H9 (cell line): ENCODE data around the gene FZD10. TPM values are rescaled to one million over a fixed set of nuclear protein-coding genes. Genes with fewer than 3 reads are reported as not detected.

Experiments
- DNase-seq: peaks from one replicate; pipeline ENCODE4 v3.0.0-alpha.2; 2017
- H2AFZ ChIP-seq: one replicate; pipeline ENCODE4 v1.6.1; 2013; ENCODE audit warnings: mild to moderate bottlenecking, low read length, control low read depth, moderate library complexity
- H2AK5ac ChIP-seq: 2 replicates; pipeline ENCODE4 v1.6.1; 2013; ENCODE audit warnings: low read length, control low read depth, mixed read lengths; ENCODE audit not compliant: insufficient read length
- H2BK120ac ChIP-seq: one replicate; pipeline ENCODE4 v1.6.1; 2013; ENCODE audit warnings: low read depth, mild to moderate bottlenecking, low read length, control low read depth, inconsistent platforms; ENCODE audit not compliant: poor library complexity, severe bottlenecking
- H2BK12ac ChIP-seq: 2 replicates; pipeline ENCODE4 v1.6.1; 2013; ENCODE audit warnings: low read length, control low read depth, mixed read lengths, low read depth; ENCODE audit not compliant: insufficient read length
- H2BK15ac ChIP-seq: 2 replicates; pipeline ENCODE4 v1.6.1; 2013; ENCODE audit warnings: low read depth, low read length, control low read depth
- H2BK20ac ChIP-seq: one replicate; pipeline ENCODE4 v1.6.1; 2013; ENCODE audit warnings: low read depth, mild to moderate bottlenecking, low read length, control low read depth, inconsistent platforms; ENCODE audit not compliant: poor library complexity, severe bottlenecking
- H2BK5ac ChIP-seq: 2 replicates; pipeline ENCODE4 v1.6.1; 2013; ENCODE audit warnings: low read length, control low read depth, mixed read lengths; ENCODE audit not compliant: insufficient read length
- H3K14ac ChIP-seq: 2 replicates; pipeline ENCODE4 v1.6.1; 2013; ENCODE audit warnings: low read length, control low read depth; ENCODE audit not compliant: insufficient read depth
- H3K18ac ChIP-seq: 2 replicates; pipeline ENCODE4 v1.6.1; 2013; ENCODE audit warnings: low read depth, mild to moderate bottlenecking, mixed read lengths, low read length, control low read depth; ENCODE audit not compliant: insufficient read length
- H3K23ac ChIP-seq: 2 replicates; pipeline ENCODE4 v1.6.1; 2013; ENCODE audit warnings: low read length, control low read depth, mixed read lengths, low read depth; ENCODE audit not compliant: insufficient read length
- H3K23me2 ChIP-seq: 2 replicates; pipeline ENCODE4 v1.6.1; 2013; ENCODE audit warnings: low read depth, mild to moderate bottlenecking, mixed read lengths, low read length, control low read depth; ENCODE audit not compliant: insufficient read length, poor library complexity, severe bottlenecking
- H3K27ac ChIP-seq: 2 replicates; pipeline ENCODE4 v1.5.1; 2013; ENCODE audit warnings: low read length, control low read depth, mixed read lengths, low read depth; ENCODE audit not compliant: insufficient read length
- H3K27me3 ChIP-seq: 2 replicates; pipeline ENCODE4 v1.6.1; 2013; ENCODE audit warnings: low read length, control low read depth, inconsistent platforms; ENCODE audit not compliant: insufficient read depth
- H3K4ac ChIP-seq: 2 replicates; pipeline ENCODE4 v1.6.1; 2013; ENCODE audit warnings: low read depth, mild to moderate bottlenecking, control low read depth, inconsistent platforms, low read length, moderate library complexity
- H3K4me1 ChIP-seq: 2 replicates; pipeline ENCODE4 v1.6.1; 2013; ENCODE audit warnings: low read length, control low read depth, inconsistent platforms; ENCODE audit not compliant: insufficient read depth
- H3K4me2 ChIP-seq: 2 replicates; pipeline ENCODE4 v1.6.1; 2013; ENCODE audit warnings: low read length, control low read depth, mixed read lengths; ENCODE audit not compliant: insufficient read length, insufficient read depth
- H3K56ac ChIP-seq: 2 replicates; pipeline ENCODE4 v1.6.1; 2013; ENCODE audit warnings: low read depth, mild to moderate bottlenecking, mixed read lengths, low read length, control low read depth; ENCODE audit not compliant: insufficient read length
- H3K79me1 ChIP-seq: 2 replicates; pipeline ENCODE4 v1.6.1; 2013; ENCODE audit warnings: low read depth, mild to moderate bottlenecking, moderate library complexity, low read length, control low read depth, inconsistent platforms; ENCODE audit not compliant: insufficient read depth, poor library complexity, severe bottlenecking
- H3K79me2 ChIP-seq: 2 replicates; pipeline ENCODE4 v1.6.1; 2013; ENCODE audit warnings: low read length, control low read depth, inconsistent platforms; ENCODE audit not compliant: insufficient read depth
- H3K9ac ChIP-seq: 2 replicates; pipeline ENCODE4 v1.6.1; 2013; ENCODE audit warnings: low read length, control low read depth, mixed read lengths; ENCODE audit not compliant: insufficient read length; ENCODE audit errors: extremely low read depth
- H3K9me3 ChIP-seq: one replicate; pipeline ENCODE4 v1.6.1; 2013; ENCODE audit warnings: low read depth, low read length, inconsistent platforms; ENCODE audit not compliant: control insufficient read depth
- H3T11ph ChIP-seq: one replicate; pipeline ENCODE4 v1.6.1; 2013; ENCODE audit warnings: mild to moderate bottlenecking, low read length, control low read depth, inconsistent platforms
- H4K20me1 ChIP-seq: one replicate; pipeline ENCODE4 v1.6.1; 2013; ENCODE audit not compliant: control insufficient read depth, insufficient read length, insufficient read depth
- H4K5ac ChIP-seq: 2 replicates; pipeline ENCODE4 v1.6.1; 2013; ENCODE audit warnings: low read depth, mild to moderate bottlenecking, mixed read lengths, low read length, control low read depth; ENCODE audit not compliant: insufficient read length
- H4K8ac ChIP-seq: replicated peaks from 2 replicates; pipeline ENCODE4 v1.6.1; 2013; ENCODE audit warnings: low read length, control low read depth, mixed read lengths, low read depth; ENCODE audit not compliant: insufficient read length
- H4K91ac ChIP-seq: 2 replicates; pipeline ENCODE4 v1.6.1; 2013; ENCODE audit warnings: low read depth, mild to moderate bottlenecking, moderate library complexity, mixed read lengths, low read length, control low read depth; ENCODE audit not compliant: insufficient read length
- H3K27ac Mint-ChIP-seq, 3 experiments: 2 replicates in 2 of 3; 3 replicates in 1 of 3; pipeline ENCODE4 v1.8.0; 2020 to 2021; ENCODE audit warnings: mixed read lengths in 3 of 3, mild to moderate bottlenecking in 1 of 3, moderate library complexity in 1 of 3
- H3K27me3 Mint-ChIP-seq: 2 replicates; pipeline ENCODE4 v1.8.0; 2021; ENCODE audit warnings: low read depth, mild to moderate bottlenecking, moderate library complexity, mixed read lengths
- H3K36me3 Mint-ChIP-seq, 3 experiments: 2 replicates in 2 of 3; 3 replicates in 1 of 3; pipeline ENCODE4 v1.8.0; 2020 to 2021; ENCODE audit warnings: low read depth in 3 of 3, mixed read lengths in 3 of 3; ENCODE audit not compliant: insufficient read depth in 1 of 3
- H3K4me1 Mint-ChIP-seq, 2 experiments: 2 replicates each; pipeline ENCODE4 v1.8.0; 2020; ENCODE audit warnings: mixed read lengths in 2 of 2
- H3K4me3 Mint-ChIP-seq, 2 experiments: 2 replicates in 1 of 2; 3 replicates in 1 of 2; pipeline ENCODE4 v1.8.0; 2020 to 2021; ENCODE audit warnings: mild to moderate bottlenecking in 2 of 2, mixed read lengths in 2 of 2, moderate library complexity in 1 of 2
- H3K9me3 Mint-ChIP-seq, 2 experiments: 2 replicates in 1 of 2; 3 replicates in 1 of 2; pipeline ENCODE4 v1.8.0; 2020; ENCODE audit warnings: mild to moderate bottlenecking in 2 of 2, mixed read lengths in 2 of 2, moderate library complexity in 1 of 2
- CTCF ChIP-seq: fragments of 200-600 bp; sonication (generic); conservative IDR thresholded peaks from 3 replicates; pipeline ENCODE4 v1.8.0; 2021; ENCODE audit warnings: antibody characterized with exemption, mild to moderate bottlenecking
- WGBS: extraction: QIAGEN DNeasy Blood & Tissue Kit; methylation state at CpG from one replicate; pipeline ENCODE4 v1.1.7; 2013; ENCODE audit warnings: missing lambda C conversion rate, low lambda C conversion rate, mixed read lengths; ENCODE audit not compliant: insufficient read length; ENCODE audit errors: extremely low coverage; 5-methylcytosine and 5-hydroxymethylcytosine counted together
- total RNA-seq: library from RNA; stranded (reverse); gene quantifications from 2 replicates; pipeline ENCODE4 v1.2.1, GENCODE V29; 2021

Gene FZD10
- total RNA-seq, 1 experiment from 2014 or later = 1.0 TPM

- Histone ChIP-seq H3K23ac (no peak overlapping the region), H4K5ac (no peak overlapping the region), H2AFZ (no peak overlapping the region), H4K20me1 (no peaks in the 10 kb centered on the region), H3K79me2 (no peaks in the 10 kb centered on the region), H3K4me2 (no peak overlapping the region), H2BK5ac (no peak overlapping the region), H3K27ac (no peak overlapping the region), H2BK12ac (no peak overlapping the region), H3K23me2 (no peaks in the 10 kb centered on the region), H3T11ph (no peak overlapping the region), H2BK15ac (no peak overlapping the region), H4K8ac (no peak overlapping the region), H3K79me1 (no peaks in the 10 kb centered on the region), H3K14ac (no peak overlapping the region; the same call in 1 of the 2 replicates), H3K56ac (no peak overlapping the region), H3K4me1 (no peaks in the 10 kb centered on the region), H2BK120ac (no peak overlapping the region), H2AK5ac (no peak overlapping the region), H3K27me3 (no peaks in the 10 kb centered on the region), H3K18ac (no peak overlapping the region), H2BK20ac (no peak overlapping the region), H3K4ac (no peak overlapping the region), H3K9ac (no peak overlapping the region), H4K91ac (no peak overlapping the region), H3K9me3 (no peaks in the 10 kb centered on the region)
- no peak for DNase-seq
- no peak overlapping the region for H3K4me3 Mint-ChIP-seq
- no CpG with 5 or more reads among the region's 27 CpGs for WGBS
- H3K27me3 Mint-ChIP-seq = peaks cover 67% of the 10 kb centered on the region
- no peaks in the 10 kb centered on the region for H3K9me3 Mint-ChIP-seq
- no peak overlapping the region for H3K27ac Mint-ChIP-seq
- peaks cover 4 to 20% of the 10 kb centered on the region in 2 experiments; a peak in 2 of 4 replicates for H3K4me1 Mint-ChIP-seq
- no peak for TF ChIP-seq CTCF
- H3K36me3 Mint-ChIP-seq = no peaks in the 10 kb centered on the region
Observed at GRCh38 chr12:130119241-130119861, 42.9 kb upstream of the FZD10 start.
